ENCODE data around the gene ZFHX2. TPM values are rescaled to one million over a fixed set of nuclear protein-coding genes. Genes with fewer than 3 reads are reported as not detected.

Gene ZFHX2
- polyA plus RNA-seq, 1 donor from 2014 or later, result 0.72 TPM

GRCh38 chr14:23543403-23543802, 8.2 kb downstream of the ZFHX2 start:
- no peak overlapping the region for H3K9ac ChIP-seq (ENCODE audit: low read length)
- no peak for TF ChIP-seq EZH2 (IDR thresholded peaks at IDR 0.05; ENCODE audit: borderline replicate concordance, insufficient read depth, low read length, poor library complexity, severe bottlenecking)
- TF ChIP-seq SMC3 (conservative IDR thresholded peaks at IDR 0.05; ENCODE audit: poor library complexity), result no peak
- TF ChIP-seq MXI1 (conservative IDR thresholded peaks at IDR 0.05; ENCODE audit: poor library complexity, severe bottlenecking), result no peak
- no peak for TF ChIP-seq POLR2AphosphoS5 (IDR thresholded peaks at IDR 0.05)
- TF ChIP-seq RAD21 (conservative IDR thresholded peaks at IDR 0.05), result no peak
- no peak for TF ChIP-seq TAF1 (IDR thresholded peaks at IDR 0.05; ENCODE audit: low read depth)
- no peak for TF ChIP-seq REST (IDR thresholded peaks at IDR 0.05; ENCODE audit: borderline replicate concordance)
- no peak for TF ChIP-seq CTCF (IDR thresholded peaks at IDR 0.05; ENCODE audit: poor library complexity, severe bottlenecking)
- TF ChIP-seq EP300 (conservative IDR thresholded peaks at IDR 0.05; ENCODE audit: poor library complexity, severe bottlenecking), result no peak
- H3K9me2 ChIP-seq (ENCODE audit: insufficient read depth, low read length), result no peaks in the 10 kb centered on the region
- no peaks in the 10 kb centered on the region for H3F3A ChIP-seq (ENCODE audit: insufficient read depth, low read length, poor library complexity, severe bottlenecking)
- H3K36me3 ChIP-seq (ENCODE audit: insufficient read depth, low read length), result peaks cover 5% of the 10 kb centered on the region
- no peak overlapping the region for H2AFZ ChIP-seq (ENCODE audit: low read depth, low read length)
- no peak overlapping the region for H3K4me3 ChIP-seq (ENCODE audit: low read length)
- no peaks in the 10 kb centered on the region for H3K27me3 ChIP-seq (ENCODE audit: insufficient read depth, low read depth, low read length)
- peaks cover 40% of the 10 kb centered on the region for H3K79me2 ChIP-seq (replicated peaks; ENCODE audit: insufficient read depth, low read length)
- no peaks in the 10 kb centered on the region for H4K20me1 ChIP-seq (ENCODE audit: insufficient read depth)
- H3K9me3 ChIP-seq (ENCODE audit: low read length), result no peaks in the 10 kb centered on the region
- H3K27ac ChIP-seq (ENCODE audit: low read length), result no peak overlapping the region
- no peak overlapping the region for H3K4me2 ChIP-seq (ENCODE audit: low read length)

- H3K27ac ChIP-seq (ENCODE audit: low read length), result no peak overlapping the region
- H3K4me3 ChIP-seq (ENCODE audit: low read length), result no peak overlapping the region
- H2AFZ ChIP-seq (ENCODE audit: low read depth, low read length), result no peak overlapping the region
- H4K20me1 ChIP-seq (ENCODE audit: insufficient read depth), result no peaks in the 10 kb centered on the region
- H3F3A ChIP-seq (ENCODE audit: insufficient read depth, low read length, poor library complexity, severe bottlenecking), result no peaks in the 10 kb centered on the region
- H3K79me2 ChIP-seq (replicated peaks; ENCODE audit: insufficient read depth, low read length), result peaks cover 28% of the 10 kb centered on the region
- no peak overlapping the region for H3K4me2 ChIP-seq (ENCODE audit: low read length)
- no peak for TF ChIP-seq EP300 (conservative IDR thresholded peaks at IDR 0.05; ENCODE audit: poor library complexity, severe bottlenecking)
- TF ChIP-seq REST (IDR thresholded peaks at IDR 0.05; ENCODE audit: borderline replicate concordance), result no peak
- TF ChIP-seq TAF1 (IDR thresholded peaks at IDR 0.05; ENCODE audit: low read depth), result no peak
- TF ChIP-seq MXI1 (conservative IDR thresholded peaks at IDR 0.05; ENCODE audit: poor library complexity, severe bottlenecking), result no peak
- no peak for TF ChIP-seq SMC3 (conservative IDR thresholded peaks at IDR 0.05; ENCODE audit: poor library complexity)
- TF ChIP-seq POLR2AphosphoS5 (IDR thresholded peaks at IDR 0.05), result no peak
- no peak for TF ChIP-seq EZH2 (IDR thresholded peaks at IDR 0.05; ENCODE audit: borderline replicate concordance, insufficient read depth, low read length, poor library complexity, severe bottlenecking)
- TF ChIP-seq RAD21 (conservative IDR thresholded peaks at IDR 0.05), result no peak
- no peaks in the 10 kb centered on the region for H3K27me3 ChIP-seq (ENCODE audit: insufficient read depth, low read depth, low read length)
- H3K9me3 ChIP-seq (ENCODE audit: low read length), result no peaks in the 10 kb centered on the region
- no peaks in the 10 kb centered on the region for H3K9me2 ChIP-seq (ENCODE audit: insufficient read depth, low read length)
- no peak overlapping the region for H3K9ac ChIP-seq (ENCODE audit: low read length)
- H3K36me3 ChIP-seq (ENCODE audit: insufficient read depth, low read length), result peaks cover 5% of the 10 kb centered on the region
Measured at GRCh38 chr14:23542261-23542660, 9.3 kb downstream of the ZFHX2 start.
